Activated naive CD4-positive, alpha-beta T cell treated with anti-CD3 and anti-CD28 coated beads for 36 hours (primary cell): Measurements from ENCODE around the gene MAD1L1. TPM values are rescaled to one million over a fixed set of nuclear protein-coding genes. Genes with fewer than 3 reads are reported as not detected.
"Not testable (repeated sequence)": the region's sequence is repeated elsewhere in the genome, so short reads cannot be mapped to it uniquely, and the experiment has no call there.

Source experiments
- CTCF ChIA-PET: fragments of 350-600 bp; sonication (Branson Sonifier 250); formaldehyde crosslinking; loops from one replicate; lab custom pipeline; 2021; ENCODE audit warnings: antibody characterized with exemption; lab: Charles Lee
- DNase-seq: peaks from one replicate; pipeline ENCODE4 v3.0.0-alpha.2; 2020
- H3K27ac Mint-ChIP-seq: one replicate; pipeline ENCODE4 v1.8.0; 2021; ENCODE audit warnings: mild to moderate bottlenecking, mixed read lengths
- H3K27me3 Mint-ChIP-seq: one replicate; pipeline ENCODE4 v1.8.0; 2021; ENCODE audit warnings: low read depth, mixed read lengths
- H3K36me3 Mint-ChIP-seq: one replicate; pipeline ENCODE4 v1.8.0; 2021; ENCODE audit warnings: low read depth, mixed read lengths
- H3K4me1 Mint-ChIP-seq: one replicate; pipeline ENCODE4 v1.8.0; 2021; ENCODE audit warnings: low read depth, mixed read lengths
- H3K4me3 Mint-ChIP-seq: one replicate; pipeline ENCODE4 v1.8.0; 2021; ENCODE audit warnings: mild to moderate bottlenecking, moderate library complexity, mixed read lengths
- H3K9me3 Mint-ChIP-seq: one replicate; pipeline ENCODE4 v1.8.0; 2021; ENCODE audit warnings: mixed read lengths
- intact Hi-C: fragments of 100-400 bp; cut with micrococcal nuclease; formaldehyde crosslinking; loops from one replicate; pipeline ENCODE4 v1.15.1; 2023
- total RNA-seq, 2 experiments: library from RNA; stranded (reverse); gene quantifications; one replicate each; pipeline ENCODE4 v1.2.3, GENCODE V29; 2021

Gene MAD1L1
- total RNA-seq, 2 experiments from 2014 or later: 37.5 to 40.2 TPM

DNA sequence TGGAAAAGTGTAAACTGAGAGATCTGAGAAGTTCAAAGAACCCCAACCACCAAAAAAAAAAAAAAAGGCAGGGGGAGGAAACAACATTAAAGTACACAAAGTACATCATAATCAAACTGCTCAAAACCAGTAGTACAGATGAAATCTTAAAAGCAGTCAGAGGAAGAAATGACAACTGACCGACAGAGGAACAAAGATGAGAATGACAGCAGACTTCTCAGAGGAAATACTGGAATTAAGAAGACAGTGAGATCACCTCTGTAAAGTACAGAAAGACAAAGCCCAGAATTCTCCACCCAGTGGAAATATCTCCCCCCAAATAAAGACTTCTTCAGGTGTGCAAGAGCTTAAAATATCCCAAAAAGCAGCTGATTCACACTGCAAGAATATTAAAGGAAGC is 403.1 kb downstream of the MAD1L1 start:
- Mint-ChIP-seq H3K9me3 (peaks cover 13% of the 10 kb centered on the region), H3K36me3 (peaks cover 19% of the 10 kb centered on the region), H3K4me1 (peaks cover 19% of the 10 kb centered on the region)
- CTCF ChIA-PET: interaction anchor here (0.7 kb wide), 1 partner anchor 24 kb away, joined by 3 read pairs; no protein-coding TSS in a partner anchor
- H3K4me3 Mint-ChIP-seq, H3K27me3 Mint-ChIP-seq, DNase-seq, H3K27ac Mint-ChIP-seq, intact Hi-C loops: not testable (repeated sequence)

DNA sequence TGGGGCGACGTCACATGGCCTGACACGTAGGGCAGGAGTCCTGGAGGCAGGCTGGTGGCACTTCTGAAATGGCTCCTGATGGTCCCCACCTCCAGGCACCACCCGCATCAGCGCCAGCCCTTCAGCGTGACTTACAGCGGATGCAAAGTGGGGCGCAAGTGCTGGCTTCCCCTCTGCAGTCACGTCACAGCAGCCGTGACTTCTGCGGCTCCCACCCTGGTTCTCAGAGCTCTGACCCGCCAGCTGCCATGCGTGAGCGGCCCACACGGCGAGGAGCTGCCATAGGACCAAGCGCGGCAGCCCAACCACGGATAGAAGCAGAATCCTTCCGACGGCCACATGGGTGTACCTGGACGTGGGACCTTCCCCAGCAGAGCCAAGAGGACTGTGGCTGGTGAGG is 403.6 kb downstream of the MAD1L1 start:
- Mint-ChIP-seq H3K27ac (no peak overlapping the region), H3K36me3 (peaks cover 18% of the 10 kb centered on the region), H3K4me1 (peaks cover 24% of the 10 kb centered on the region), H3K4me3 (no peak overlapping the region), H3K27me3 (no peaks in the 10 kb centered on the region), H3K9me3 (peaks cover 11% of the 10 kb centered on the region)
- no peak for DNase-seq
- intact Hi-C loops: no loop called here
- CTCF ChIA-PET: no interaction called here

DNA sequence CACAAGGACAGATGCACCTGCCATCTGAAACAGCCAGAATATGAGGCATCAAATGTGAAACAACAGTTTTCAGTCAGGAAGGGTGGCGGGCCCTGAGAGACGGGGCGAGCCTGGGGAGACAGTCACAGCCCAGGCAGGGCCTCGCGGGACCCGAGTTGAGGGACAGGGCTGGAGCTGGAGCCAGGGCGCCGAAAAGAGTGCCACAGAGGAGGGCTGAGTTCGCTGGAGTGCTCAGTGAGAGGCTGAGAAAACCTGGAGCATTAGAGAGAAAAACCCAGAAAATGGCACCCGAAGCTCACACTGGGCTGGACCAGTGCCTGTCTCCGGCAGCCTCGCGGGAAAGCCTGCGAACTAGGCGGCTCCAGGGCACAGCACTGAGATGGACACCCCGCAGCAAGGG is 404.6 kb downstream of the MAD1L1 start:
- CTCF ChIA-PET, intact Hi-C loops: not testable (repeated sequence)

DNA sequence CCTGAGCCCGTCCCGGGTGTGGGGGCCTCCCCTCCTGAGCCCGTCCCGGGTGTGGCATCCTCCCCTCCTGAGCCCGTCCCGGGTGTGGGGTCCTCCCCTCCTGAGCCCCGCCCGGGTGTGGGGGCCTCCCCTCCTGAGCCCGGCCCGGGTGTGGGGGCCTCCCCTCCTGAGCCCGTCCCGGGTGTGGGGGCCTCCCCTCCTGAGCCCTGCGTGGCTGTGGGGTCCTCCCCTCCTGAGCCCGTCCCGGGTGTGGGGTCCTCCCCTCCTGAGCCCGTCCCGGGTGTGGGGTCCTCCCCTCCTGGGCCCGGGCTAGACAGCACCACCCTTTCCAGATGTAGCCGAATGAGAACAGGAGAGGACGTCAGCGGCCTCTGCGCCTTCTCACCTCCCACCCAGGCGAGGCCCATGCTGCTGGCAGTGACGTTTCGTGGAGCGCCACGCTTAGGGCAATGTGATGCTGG is 405.2 kb downstream of the MAD1L1 start:
- peaks cover 13% of the 10 kb centered on the region for H3K36me3 Mint-ChIP-seq
- H3K4me3 Mint-ChIP-seq, CTCF ChIA-PET, H3K27ac Mint-ChIP-seq, H3K27me3 Mint-ChIP-seq, H3K9me3 Mint-ChIP-seq, intact Hi-C loops, DNase-seq: not testable (repeated sequence)
- H3K4me1 Mint-ChIP-seq: peaks cover 31% of the 10 kb centered on the region

More for the DNA sequence above, 404.6 kb downstream of the MAD1L1 start:
- peaks cover 14% of the 10 kb centered on the region for H3K36me3 Mint-ChIP-seq
- not testable (repeated sequence) for DNase-seq, H3K27ac Mint-ChIP-seq, H3K9me3 Mint-ChIP-seq, H3K27me3 Mint-ChIP-seq, H3K4me3 Mint-ChIP-seq
- peaks cover 30% of the 10 kb centered on the region for H3K4me1 Mint-ChIP-seq

DNA sequence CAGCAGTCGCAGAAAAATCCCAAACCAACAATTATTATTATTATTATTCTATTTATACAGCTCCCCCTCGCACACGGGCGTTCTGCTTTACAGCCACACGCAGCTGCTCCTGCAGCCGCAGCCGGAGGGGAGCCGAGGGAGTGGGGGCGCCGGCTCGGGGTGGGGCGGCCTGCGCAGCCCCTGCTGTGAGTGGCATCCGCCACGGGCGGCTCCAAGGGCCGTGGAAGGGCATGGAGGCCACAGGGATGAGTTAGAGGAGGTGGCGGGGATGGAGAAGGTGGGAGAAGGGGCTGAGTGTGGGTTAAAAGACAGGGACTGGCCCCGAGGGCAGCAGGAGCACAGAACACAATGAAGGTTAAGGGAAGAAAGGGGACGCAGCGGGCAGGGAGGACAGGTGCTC is 405.8 kb downstream of the MAD1L1 start:
- CTCF ChIA-PET, H3K4me3 Mint-ChIP-seq, H3K9me3 Mint-ChIP-seq, H3K27me3 Mint-ChIP-seq, intact Hi-C loops, H3K27ac Mint-ChIP-seq, DNase-seq: not testable (repeated sequence)
- H3K36me3 Mint-ChIP-seq: peaks cover 12% of the 10 kb centered on the region
- H3K4me1 Mint-ChIP-seq: peaks cover 31% of the 10 kb centered on the region

DNA sequence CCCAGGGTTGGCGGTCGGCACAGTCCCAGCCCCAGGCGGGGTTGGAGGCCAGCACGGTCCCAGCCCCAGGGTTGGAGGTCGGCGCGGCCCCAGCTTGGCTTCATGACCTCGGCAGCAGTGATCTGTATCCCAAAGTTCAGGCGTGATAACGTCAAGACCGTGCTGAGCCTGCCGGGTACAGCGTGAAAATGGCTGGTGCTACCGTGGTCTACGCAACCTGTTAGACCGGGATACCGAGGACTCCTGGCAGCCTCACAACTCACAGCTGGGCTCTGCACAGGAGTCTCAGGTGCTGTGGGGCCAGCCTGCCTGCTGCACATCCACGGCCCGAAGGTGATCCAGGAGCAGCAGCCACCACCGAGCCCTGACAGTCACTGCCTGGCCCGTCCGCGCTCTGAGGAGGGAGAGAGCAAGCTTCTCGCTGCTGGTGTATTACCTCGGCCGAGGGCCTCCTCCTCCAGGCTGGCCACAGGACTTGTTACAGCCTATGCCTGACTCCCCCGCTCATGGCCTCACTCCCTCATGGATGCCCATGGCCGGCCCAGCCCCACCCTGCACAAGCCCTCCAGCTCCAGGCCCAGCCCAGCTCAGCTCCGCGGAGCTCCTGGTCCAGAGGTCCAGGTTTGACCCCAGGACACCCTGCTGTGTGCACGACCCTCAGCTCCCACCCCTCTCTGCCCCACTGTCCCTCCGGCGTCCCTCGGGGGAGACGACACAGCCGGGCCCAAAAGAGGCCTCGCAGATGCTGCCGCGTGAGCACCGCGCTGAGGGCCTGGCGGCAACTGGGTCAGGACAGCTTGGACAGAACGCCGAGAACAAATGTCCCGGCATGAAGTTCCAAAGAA is 406.6 kb downstream of the MAD1L1 start:
- peaks cover 10% of the 10 kb centered on the region for H3K36me3 Mint-ChIP-seq
- no peak overlapping the region for H3K4me3 Mint-ChIP-seq
- DNase-seq: no peak
- peaks cover 31% of the 10 kb centered on the region for H3K4me1 Mint-ChIP-seq
- no peaks in the 10 kb centered on the region for H3K27me3 Mint-ChIP-seq
- intact Hi-C loops: no loop called here
- H3K27ac Mint-ChIP-seq: no peak overlapping the region
- CTCF ChIA-PET: no interaction called here
- H3K9me3 Mint-ChIP-seq: peaks cover 4% of the 10 kb centered on the region

DNA sequence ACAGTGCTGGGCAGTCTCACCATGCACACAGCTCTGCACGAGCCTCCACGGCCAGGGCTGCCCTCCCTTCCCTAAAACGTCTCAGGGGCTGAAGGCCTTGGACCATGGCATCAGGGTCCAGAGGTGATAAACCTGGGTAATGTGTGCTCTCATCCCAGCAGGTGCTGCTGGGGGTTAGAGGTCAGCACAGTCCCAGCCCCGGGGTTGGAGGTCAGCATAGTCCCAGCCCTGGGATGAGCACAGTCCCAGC is 407.2 kb downstream of the MAD1L1 start:
- H3K4me3 Mint-ChIP-seq, H3K9me3 Mint-ChIP-seq, H3K27me3 Mint-ChIP-seq, H3K36me3 Mint-ChIP-seq, H3K27ac Mint-ChIP-seq, CTCF ChIA-PET, intact Hi-C loops, DNase-seq: not testable (repeated sequence)
- peaks cover 31% of the 10 kb centered on the region for H3K4me1 Mint-ChIP-seq

DNA sequence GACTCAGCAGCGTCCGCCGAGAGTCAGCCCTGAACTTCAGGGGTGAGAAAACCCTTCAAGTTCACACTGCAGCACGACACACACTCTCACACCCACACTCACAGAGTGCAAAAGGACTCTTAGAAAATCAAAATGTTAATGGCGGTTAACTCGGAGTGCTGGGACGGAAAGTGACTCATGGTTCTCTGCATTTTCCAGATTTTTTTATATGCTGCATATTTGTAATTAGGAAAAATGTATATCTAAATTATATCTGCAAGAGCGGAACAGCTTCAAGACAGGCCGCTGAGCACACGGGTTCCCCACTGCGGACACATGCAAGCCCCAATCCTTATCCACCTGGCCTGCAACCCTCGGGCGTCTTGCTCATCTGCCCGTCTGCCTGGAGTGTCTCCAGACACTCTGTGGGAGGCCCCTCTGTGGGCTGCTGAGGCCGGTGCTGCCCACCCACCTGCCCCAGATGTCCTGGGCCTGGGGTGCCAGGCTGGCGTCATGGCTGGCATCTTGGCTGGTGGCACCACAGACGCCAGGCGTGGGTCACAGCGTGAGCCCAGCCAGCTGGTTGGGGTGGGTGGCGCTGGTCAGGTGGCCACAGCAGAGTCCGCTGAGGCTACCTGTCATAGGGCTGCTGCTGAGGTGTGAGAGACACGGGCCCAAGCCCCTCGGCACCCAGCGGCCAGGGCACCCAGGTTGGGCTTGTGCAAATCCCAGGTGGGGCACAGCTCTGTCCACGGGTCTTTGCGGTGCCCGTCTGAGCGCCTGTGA is 407.7 kb downstream of the MAD1L1 start:
- H3K36me3 Mint-ChIP-seq, CTCF ChIA-PET, H3K9me3 Mint-ChIP-seq, DNase-seq, H3K4me3 Mint-ChIP-seq, H3K27me3 Mint-ChIP-seq: not testable (repeated sequence)
- Mint-ChIP-seq H3K27ac (peak overlapping the region; percentile 66), H3K4me1 (peaks cover 33% of the 10 kb centered on the region)
- intact Hi-C loops: loop anchor here (5.0 kb wide), 1 partner anchor 102 kb away; no protein-coding TSS in a partner anchor

DNA sequence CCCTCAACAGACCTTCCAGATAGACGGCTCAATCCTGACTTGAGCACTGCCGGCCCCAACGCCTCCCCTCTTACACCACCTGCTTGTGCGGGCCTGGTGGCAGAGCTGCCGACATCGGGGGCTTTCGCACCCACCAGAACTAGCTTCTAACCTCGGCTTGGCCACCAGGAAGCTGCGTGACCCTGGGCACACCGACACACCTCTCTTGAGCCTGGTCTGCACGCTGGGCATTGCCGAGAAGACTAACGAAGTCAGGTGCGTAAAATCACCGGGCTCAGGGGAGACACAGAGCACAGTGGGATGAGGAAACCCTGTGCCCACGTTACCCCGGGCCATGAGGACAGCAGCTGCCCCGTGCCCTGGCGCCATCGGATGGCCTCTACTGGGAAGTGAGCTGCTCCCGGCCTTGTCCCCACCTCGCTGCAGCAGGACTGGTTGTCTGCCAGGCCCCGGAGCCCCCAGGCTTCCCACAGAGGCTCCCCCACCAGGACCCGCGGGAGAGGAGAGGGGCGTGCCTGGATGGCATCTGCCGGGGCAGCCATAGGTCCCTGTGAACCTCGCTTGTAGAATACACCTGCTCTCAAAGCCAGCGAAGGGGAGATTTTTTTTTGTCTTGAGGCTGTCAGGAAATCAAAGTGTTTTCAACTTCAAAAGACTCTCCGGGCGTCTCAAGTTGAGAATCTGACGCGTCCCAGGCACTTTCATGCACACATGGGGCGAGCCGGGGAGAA is 408.4 kb downstream of the MAD1L1 start:
- DNase-seq: peak; percentile 89
- H3K4me3 Mint-ChIP-seq, H3K9me3 Mint-ChIP-seq, H3K27me3 Mint-ChIP-seq, H3K36me3 Mint-ChIP-seq, CTCF ChIA-PET: not testable (repeated sequence)
- Mint-ChIP-seq H3K4me1 (peaks cover 37% of the 10 kb centered on the region), H3K27ac (peak overlapping the region; percentile 66)
- intact Hi-C loops: loop anchor here (5.0 kb wide), 1 partner anchor 103 kb away; no protein-coding TSS in a partner anchor

DNA sequence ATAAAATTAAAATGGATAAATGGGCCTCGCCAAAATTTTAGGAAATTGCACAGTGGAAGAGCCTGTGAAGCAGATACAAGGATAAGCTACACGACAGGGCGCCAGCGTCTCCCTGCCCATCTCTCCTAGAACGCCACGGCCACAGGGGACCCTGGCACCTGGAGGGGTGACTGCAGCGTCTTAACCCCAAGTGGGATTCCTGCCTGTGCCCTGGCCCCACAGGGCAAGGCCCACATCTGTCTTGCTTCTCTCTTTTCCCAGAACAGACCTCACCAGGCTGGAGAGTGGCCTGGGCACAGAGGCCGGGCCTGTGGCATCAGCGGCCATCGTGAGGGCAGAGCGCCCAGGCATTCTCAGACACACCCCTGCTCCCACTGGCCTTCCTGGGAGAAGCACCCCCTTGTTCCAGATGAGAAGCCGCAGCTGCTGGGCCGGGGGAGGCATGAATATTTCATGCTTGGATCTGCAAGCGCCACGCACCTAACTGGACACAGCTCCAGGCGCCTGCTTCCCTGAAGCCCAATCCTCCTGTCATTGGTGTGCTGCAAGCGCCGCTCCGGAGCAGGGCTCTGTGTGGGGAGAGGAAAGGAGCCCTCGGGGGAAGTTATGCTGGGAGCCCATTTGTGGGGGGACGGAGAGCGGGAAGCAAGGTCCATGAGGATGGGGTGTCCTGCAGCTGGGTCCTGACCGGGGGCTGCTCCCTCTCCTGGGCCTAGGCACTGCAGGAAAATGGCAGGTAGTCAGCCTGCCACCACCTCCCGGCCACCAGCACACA is 409.2 kb downstream of the MAD1L1 start:
- H3K27me3 Mint-ChIP-seq: no peaks in the 10 kb centered on the region
- no peaks in the 10 kb centered on the region for H3K9me3 Mint-ChIP-seq
- CTCF ChIA-PET: no interaction called here
- H3K4me3 Mint-ChIP-seq: no peak overlapping the region
- peaks cover under 1% of the 10 kb centered on the region for H3K36me3 Mint-ChIP-seq
- no peak overlapping the region for H3K27ac Mint-ChIP-seq
- peaks cover 43% of the 10 kb centered on the region for H3K4me1 Mint-ChIP-seq
- DNase-seq: no peak
- intact Hi-C loops: loop anchor here (5.0 kb wide), 1 partner anchor 104 kb away; no protein-coding TSS in a partner anchor

DNA sequence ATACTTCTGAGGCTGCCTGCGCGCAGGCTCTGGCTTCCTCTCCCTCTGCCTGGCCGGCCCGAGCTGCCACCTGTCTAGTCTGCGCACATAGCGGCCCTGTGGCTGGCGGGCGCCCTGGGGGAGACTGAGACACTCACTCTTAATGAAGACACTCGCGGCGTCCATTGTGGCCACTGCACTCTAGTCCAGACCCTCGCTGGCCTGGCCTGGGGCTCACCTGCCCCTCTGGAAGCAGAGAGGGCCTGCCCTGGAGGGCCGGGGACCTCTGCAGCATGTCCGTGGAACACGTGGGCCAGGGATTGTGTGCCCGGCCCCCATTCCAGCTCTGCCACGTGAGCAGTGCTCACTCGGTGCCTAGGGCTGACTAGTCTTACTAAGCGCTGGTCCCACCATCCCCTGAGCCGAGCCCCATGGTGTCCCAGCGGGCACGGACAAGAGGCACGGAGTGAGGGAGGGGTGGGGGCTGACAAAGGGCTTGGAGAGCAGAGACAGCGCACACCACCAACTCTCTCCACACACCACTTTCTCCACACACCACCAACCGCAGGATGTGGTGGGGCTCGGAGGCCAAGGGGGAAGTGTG is 413.4 kb downstream of the MAD1L1 start:
- peak; percentile 47 for DNase-seq
- peak overlapping the region; percentile 17 for H3K4me3 Mint-ChIP-seq
- H3K36me3 Mint-ChIP-seq: no peaks in the 10 kb centered on the region
- H3K27ac Mint-ChIP-seq: no peak overlapping the region
- H3K9me3 Mint-ChIP-seq: no peaks in the 10 kb centered on the region
- CTCF ChIA-PET: no interaction called here
- H3K4me1 Mint-ChIP-seq: peaks cover 31% of the 10 kb centered on the region
- intact Hi-C loops: no loop called here
- H3K27me3 Mint-ChIP-seq: no peaks in the 10 kb centered on the region
